Vagina (tissue), 2 donors: ENCODE data around the gene MMEL1. TPM values are rescaled to one million over a fixed set of nuclear protein-coding genes. Genes with fewer than 3 reads are reported as not detected.

Experiments used
- DNase-seq, 2 donors: peaks; one replicate each; pipeline ENCODE4 v3.0.0-alpha.2; 2017; ENCODE audit errors: extremely low spot score in 2 of 2
- H3K27ac ChIP-seq: fragments of 200-600 bp; sonication (generic); one replicate; pipeline ENCODE4 v1.5.1; 2019
- H3K27me3 ChIP-seq: fragments of 200-600 bp; sonication (generic); one replicate; pipeline ENCODE4 v1.5.1; 2019
- H3K36me3 ChIP-seq, 2 donors: fragments of 200-600 bp; sonication (generic); one replicate each; pipeline ENCODE4 v1.5.1; 2017 to 2019
- H3K4me1 ChIP-seq: fragments of 200-600 bp; sonication (generic); one replicate; pipeline ENCODE4 v1.5.1; 2019
- H3K4me3 ChIP-seq, 2 donors: fragments of 200-600 bp; sonication (generic); 1 replicate in 1 of 2; 2 replicates in 1 of 2; pipeline ENCODE4 v1.5.1; 2016 to 2019
- H3K9me3 ChIP-seq: fragments of 200-600 bp; sonication (generic); one replicate; pipeline ENCODE4 v1.5.1; 2019
- POLR2A ChIP-seq, 2 donors: fragments of 450-650 bp; IDR thresholded peaks; one replicate each; pipeline ENCODE4 v1.6.1; 2017; ENCODE audit warnings: antibody characterized with exemption in 2 of 2, mild to moderate bottlenecking in 2 of 2, moderate library complexity in 2 of 2
- POLR2AphosphoS5 ChIP-seq, 2 donors: sonication (generic); formaldehyde crosslinking; IDR thresholded peaks; one replicate each; pipeline ENCODE4 v1.9.0; 2017; ENCODE audit warnings: antibody characterized with exemption in 2 of 2, mild to moderate bottlenecking in 2 of 2, low read depth in 1 of 2; ENCODE audit not compliant: insufficient read depth in 1 of 2
- intact Hi-C: fragments of 100-400 bp; cut with DNase I; formaldehyde crosslinking; loops from one replicate; pipeline ENCODE4 v1.15.1; 2023
- total RNA-seq: library from RNA; depleted of rRNA; stranded (reverse); fragments of >200 nt; gene quantifications from one replicate; pipeline ENCODE4 v1.2.3, GENCODE V29; 2016
- TF ChIP-seq, protein P1 (sequence below), 3 experiments: fragments of 450-650 bp in 2 of 3; fragments of 200-600 bp in 1 of 3; sonication (generic) in 1 of 3; IDR thresholded peaks; one replicate each; pipeline ENCODE4 v1.5.1; 2017 to 2019; ENCODE audit warnings: antibody characterized with exemption in 3 of 3, mild to moderate bottlenecking in 2 of 3, moderate library complexity in 2 of 3

Gene MMEL1
- total RNA-seq, 1 donor from 2014 or later = 4.4 TPM

- Histone ChIP-seq H3K9me3 (no peaks in the 10 kb centered on the region), H3K27ac (no peak overlapping the region), H3K4me1 (peaks cover 37% of the 10 kb centered on the region), H3K27me3 (no peaks in the 10 kb centered on the region), H3K4me3 (no peak overlapping the region), H3K36me3 (no peaks in the 10 kb centered on the region)
- no peak for TF ChIP-seq POLR2A (IDR thresholded peaks at IDR 0.05)
- no peak for TF ChIP-seq POLR2AphosphoS5 (IDR thresholded peaks at IDR 0.05; ENCODE audit: insufficient read depth in 1 of 2, low read depth in 1 of 2)
- TF ChIP-seq, protein P1, sequence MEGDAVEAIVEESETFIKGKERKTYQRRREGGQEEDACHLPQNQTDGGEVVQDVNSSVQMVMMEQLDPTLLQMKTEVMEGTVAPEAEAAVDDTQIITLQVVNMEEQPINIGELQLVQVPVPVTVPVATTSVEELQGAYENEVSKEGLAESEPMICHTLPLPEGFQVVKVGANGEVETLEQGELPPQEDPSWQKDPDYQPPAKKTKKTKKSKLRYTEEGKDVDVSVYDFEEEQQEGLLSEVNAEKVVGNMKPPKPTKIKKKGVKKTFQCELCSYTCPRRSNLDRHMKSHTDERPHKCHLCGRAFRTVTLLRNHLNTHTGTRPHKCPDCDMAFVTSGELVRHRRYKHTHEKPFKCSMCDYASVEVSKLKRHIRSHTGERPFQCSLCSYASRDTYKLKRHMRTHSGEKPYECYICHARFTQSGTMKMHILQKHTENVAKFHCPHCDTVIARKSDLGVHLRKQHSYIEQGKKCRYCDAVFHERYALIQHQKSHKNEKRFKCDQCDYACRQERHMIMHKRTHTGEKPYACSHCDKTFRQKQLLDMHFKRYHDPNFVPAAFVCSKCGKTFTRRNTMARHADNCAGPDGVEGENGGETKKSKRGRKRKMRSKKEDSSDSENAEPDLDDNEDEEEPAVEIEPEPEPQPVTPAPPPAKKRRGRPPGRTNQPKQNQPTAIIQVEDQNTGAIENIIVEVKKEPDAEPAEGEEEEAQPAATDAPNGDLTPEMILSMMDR (IDR thresholded peaks at IDR 0.05) = no peak
- no peak for DNase-seq
- intact Hi-C loops = loop anchor here (5.0 kb wide), 1 partner anchor 51 kb away; no protein-coding TSS in a partner anchor
Observed at GRCh38 chr1:2591233-2591580, 41.6 kb downstream of the MMEL1 start.

DNA sequence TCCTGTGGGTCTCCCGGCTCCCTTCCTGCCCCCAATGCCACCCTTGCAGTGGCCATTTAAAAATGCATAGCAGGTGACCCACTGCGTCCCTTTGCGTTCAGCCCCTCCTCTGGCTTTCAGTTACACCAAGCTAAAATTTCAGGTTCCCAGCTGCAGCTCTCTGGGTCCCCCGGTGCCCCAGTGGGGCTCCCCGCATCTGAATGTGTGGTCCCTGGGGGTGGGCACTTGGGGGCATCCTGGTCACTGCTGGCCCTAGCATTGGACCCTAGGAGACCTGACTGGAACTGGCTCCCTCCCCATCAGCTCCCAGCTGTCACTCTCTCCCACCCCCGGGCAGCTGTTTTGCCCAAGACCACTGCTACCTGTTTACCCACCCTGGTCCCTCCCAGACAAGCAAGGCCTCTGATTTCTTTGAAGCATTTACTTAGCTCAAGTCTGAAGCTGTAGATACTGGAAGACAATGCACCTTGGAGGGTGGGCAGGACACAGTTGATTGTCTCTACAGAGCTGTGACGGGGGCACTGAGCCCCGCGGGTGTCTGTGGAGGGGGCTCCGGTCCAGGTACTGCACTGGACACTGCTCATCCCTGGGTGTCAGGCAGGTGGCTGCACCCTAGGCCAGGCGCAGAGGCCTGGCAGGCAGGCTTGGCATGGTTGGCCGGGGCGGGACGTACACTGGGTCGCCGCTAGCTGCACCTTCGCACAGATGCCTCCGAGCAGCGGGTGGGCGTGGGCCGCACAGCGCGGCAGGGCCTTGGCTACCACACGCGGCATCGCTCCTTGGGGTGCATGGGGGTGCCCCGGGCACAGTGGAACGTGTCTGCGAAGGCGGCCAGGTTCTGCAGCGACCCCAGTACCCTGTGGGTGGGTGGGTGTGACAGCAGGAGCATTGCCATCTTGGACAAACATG lies 42.3 kb downstream of the MMEL1 start:
- intact Hi-C loops = loop anchor here (5.0 kb wide), 1 partner anchor 52 kb away; no protein-coding TSS in a partner anchor
- TF ChIP-seq POLR2A (IDR thresholded peaks at IDR 0.05) (no peak), POLR2AphosphoS5 (IDR thresholded peaks at IDR 0.05; ENCODE audit: insufficient read depth in 1 of 2, low read depth in 1 of 2) (no peak)
- TF ChIP-seq, protein P1 (IDR thresholded peaks at IDR 0.05) = no peak
- H3K27ac ChIP-seq = no peak overlapping the region
- peaks cover 38% of the 10 kb centered on the region for H3K4me1 ChIP-seq
- H3K9me3 ChIP-seq = no peaks in the 10 kb centered on the region
- DNase-seq = no peak
- H3K27me3 ChIP-seq = no peaks in the 10 kb centered on the region
- no peak overlapping the region for H3K4me3 ChIP-seq
- no peaks in the 10 kb centered on the region for H3K36me3 ChIP-seq

GRCh38 chr1:2589431-2590232 lies 43.2 kb downstream of the MMEL1 start:
- Histone ChIP-seq H3K9me3 (no peaks in the 10 kb centered on the region), H3K27ac (no peak overlapping the region), H3K4me1 (peaks cover 47% of the 10 kb centered on the region), H3K4me3 (no peak overlapping the region), H3K27me3 (no peaks in the 10 kb centered on the region), H3K36me3 (no peaks in the 10 kb centered on the region)
- no peak for TF ChIP-seq POLR2AphosphoS5 (IDR thresholded peaks at IDR 0.05; ENCODE audit: insufficient read depth in 1 of 2, low read depth in 1 of 2)
- TF ChIP-seq POLR2A (IDR thresholded peaks at IDR 0.05) = no peak
- TF ChIP-seq, protein P1 (IDR thresholded peaks at IDR 0.05) = no peak
- intact Hi-C loops = loop anchor here (5.0 kb wide), 2 partner anchors 42 to 53 kb away; no protein-coding TSS in a partner anchor
- no peak for DNase-seq

DNA sequence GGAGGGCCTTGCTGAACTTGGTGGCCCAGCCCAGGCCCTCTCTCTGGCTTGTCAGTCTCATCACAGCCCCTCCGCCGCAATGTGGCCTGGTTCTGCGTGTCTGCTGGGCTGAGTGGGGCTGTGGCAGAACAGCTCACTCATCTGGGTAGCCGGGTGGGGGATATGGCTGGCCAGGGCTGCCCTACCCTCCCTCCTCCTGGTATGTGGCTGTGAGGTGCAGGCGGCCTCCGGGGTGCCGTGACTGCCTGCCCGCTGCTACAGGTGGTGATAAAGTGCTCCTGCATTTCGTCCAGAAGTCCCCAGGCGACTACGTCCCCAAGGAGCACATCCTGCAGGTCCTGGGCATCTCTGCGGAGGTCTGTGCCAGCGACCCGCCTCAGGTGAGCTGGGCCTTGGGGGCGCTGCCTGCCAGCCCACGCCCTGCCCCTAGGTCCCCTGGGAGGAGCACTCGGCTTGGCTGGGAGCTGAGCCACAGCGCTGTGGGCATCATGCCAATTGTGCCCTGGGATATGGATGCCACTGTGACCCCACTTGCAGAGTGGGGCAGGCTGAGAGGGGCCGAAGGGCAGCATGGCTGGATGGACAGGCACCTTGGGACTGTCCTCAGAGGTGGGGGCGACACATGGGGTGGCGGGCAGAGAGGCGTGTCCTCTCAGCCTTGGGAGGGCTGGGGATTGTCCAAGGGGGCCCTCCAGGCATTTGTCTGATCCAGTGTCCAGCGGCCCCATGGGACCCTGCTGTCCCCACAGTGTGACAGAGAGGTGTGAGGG lies 44.0 kb downstream of the MMEL1 start:
- H3K4me1 ChIP-seq = peaks cover 47% of the 10 kb centered on the region

More for the DNA sequence above, 44.0 kb downstream of the MMEL1 start:
- no peak overlapping the region for H3K4me3 ChIP-seq
- TF ChIP-seq, protein P1 (IDR thresholded peaks at IDR 0.05) = no peak
- no peak for TF ChIP-seq POLR2A (IDR thresholded peaks at IDR 0.05)
- no peak for TF ChIP-seq POLR2AphosphoS5 (IDR thresholded peaks at IDR 0.05; ENCODE audit: insufficient read depth in 1 of 2, low read depth in 1 of 2)
- no peaks in the 10 kb centered on the region for H3K27me3 ChIP-seq
- H3K27ac ChIP-seq = no peak overlapping the region
- DNase-seq = no peak
- H3K36me3 ChIP-seq = no peaks in the 10 kb centered on the region
- intact Hi-C loops = loop anchor here (5.0 kb wide), 1 partner anchor 42 kb away; no protein-coding TSS in a partner anchor
- H3K9me3 ChIP-seq = no peaks in the 10 kb centered on the region
